HuH-7 (cell line): ENCODE results near the gene RAD18.

Experiments used
- DNase-seq: peaks from one replicate; pipeline ENCODE4 v3.0.0; 2011; ENCODE audit warnings: low spot score

The RAD18 gene

GRCh38 chr3:8985876-8986275 is 22.6 kb upstream of the RAD18 start:
- no peak for DNase-seq

GRCh38 chr3:8985411-8985831 is 22.1 kb upstream of the RAD18 start:
- no peak for DNase-seq

- DNase-seq = no peak
Observed at GRCh38 chr3:8984526-8984925, 21.3 kb upstream of the RAD18 start.

GRCh38 chr3:8984081-8984480 is 20.8 kb upstream of the RAD18 start:
- DNase-seq = no peak

GRCh38 chr3:8983591-8983990 is 20.3 kb upstream of the RAD18 start:
- DNase-seq = peak; percentile 78

- DNase-seq = no peak
Observed at GRCh38 chr3:8983026-8983425, 19.8 kb upstream of the RAD18 start.

GRCh38 chr3:8982509-8982908 is 19.2 kb upstream of the RAD18 start:
- no peak for DNase-seq

GRCh38 chr3:8981700-8982099 is 18.4 kb upstream of the RAD18 start:
- DNase-seq = peak; percentile 78

- no peak for DNase-seq
Observed at GRCh38 chr3:8981296-8981695, 18.0 kb upstream of the RAD18 start.

- peak; percentile 82 for DNase-seq
Observed at GRCh38 chr3:8980756-8981257, 17.5 kb upstream of the RAD18 start.

GRCh38 chr3:8979262-8979661 is 16.0 kb upstream of the RAD18 start:
- no peak for DNase-seq

- no peak for DNase-seq
Observed at GRCh38 chr3:8978551-8978950, 15.3 kb upstream of the RAD18 start.

GRCh38 chr3:8976540-8977182 is 13.4 kb upstream of the RAD18 start:
- no peak for DNase-seq

GRCh38 chr3:8975081-8976020 is 12.1 kb upstream of the RAD18 start:
- peak; percentile 60 for DNase-seq

GRCh38 chr3:8974458-8974857 is 11.2 kb upstream of the RAD18 start:
- DNase-seq = no peak

GRCh38 chr3:8972639-8973038 is 9.4 kb upstream of the RAD18 start:
- no peak for DNase-seq

GRCh38 chr3:8970971-8971589 is 7.8 kb upstream of the RAD18 start:
- DNase-seq = peak; percentile 67

GRCh38 chr3:8969241-8969640 is 6.0 kb upstream of the RAD18 start:
- no peak for DNase-seq

- no peak for DNase-seq
Observed at GRCh38 chr3:8968375-8968882, 5.2 kb upstream of the RAD18 start.

GRCh38 chr3:8967553-8967952 is 4.3 kb upstream of the RAD18 start:
- DNase-seq = no peak

GRCh38 chr3:8966820-8967348 is 3.6 kb upstream of the RAD18 start:
- no peak for DNase-seq

GRCh38 chr3:8966150-8966819 is 3.0 kb upstream of the RAD18 start:
- DNase-seq = no peak
